HG03280 (cell line): ENCODE data around the gene CST11.
"Not testable (repeated sequence)": the region's sequence is repeated elsewhere in the genome, so short reads cannot be mapped to it uniquely, and the experiment has no call there.

ENCODE experiments used
- ATAC-seq: cut with Tn5 transposase; IDR thresholded peaks from one replicate; pipeline ENCODE4 v1.9.1; 2021; ENCODE audit warnings: mild to moderate bottlenecking, moderate library complexity; ENCODE audit not compliant: unreplicated experiment

The CST11 gene, protein sequence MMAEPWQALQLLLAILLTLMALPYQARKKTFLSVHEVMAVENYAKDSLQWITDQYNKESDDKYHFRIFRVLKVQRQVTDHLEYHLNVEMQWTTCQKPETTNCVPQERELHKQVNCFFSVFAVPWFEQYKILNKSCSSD

DNA sequence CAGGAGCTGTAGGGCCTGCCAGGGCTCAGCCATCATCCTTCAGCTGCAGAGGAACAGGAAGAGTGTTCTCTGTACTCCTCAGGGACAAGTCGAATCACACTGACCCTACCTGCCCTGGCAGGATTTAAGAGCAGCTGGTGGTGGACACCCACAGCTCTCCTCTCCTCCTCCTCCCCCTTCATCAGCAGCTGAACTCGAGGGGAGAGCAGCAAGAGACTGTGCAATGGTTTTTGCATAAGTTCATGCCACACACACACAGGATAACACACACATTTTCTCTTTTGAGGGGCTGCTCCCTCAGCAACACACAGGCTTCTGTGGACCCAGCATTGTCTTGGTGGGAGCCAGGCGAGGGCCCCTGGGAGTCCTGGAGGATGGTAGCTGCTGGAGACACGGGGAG is at the start of gene CST11:
TSS of gene CST11 (minus strand) at position 101 of the 400 bp plus-strand sequence. CDS start at position 36, 65 bp downstream.
- ATAC-seq, result no peak

DNA sequence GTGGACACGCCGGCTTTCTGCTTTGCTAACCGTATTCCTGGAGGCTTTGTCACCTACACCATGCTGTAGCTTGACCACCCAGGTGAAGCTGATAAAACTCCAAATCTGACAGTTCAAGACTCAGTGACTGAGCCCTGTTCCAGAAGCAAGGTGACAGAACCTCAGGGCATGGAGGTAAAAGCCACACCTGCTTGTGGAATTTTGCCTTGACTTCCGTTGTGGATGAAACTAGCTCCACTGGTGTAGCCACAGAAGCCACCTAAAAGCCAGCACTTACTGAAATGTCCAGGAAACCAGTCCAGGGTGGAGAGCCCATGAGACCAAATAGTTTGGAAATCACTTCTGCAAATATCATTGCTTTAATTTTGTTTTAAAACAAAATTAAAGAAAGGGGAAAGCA is 49.2 kb upstream of the CST11 start:
- ATAC-seq, result no peak

DNA sequence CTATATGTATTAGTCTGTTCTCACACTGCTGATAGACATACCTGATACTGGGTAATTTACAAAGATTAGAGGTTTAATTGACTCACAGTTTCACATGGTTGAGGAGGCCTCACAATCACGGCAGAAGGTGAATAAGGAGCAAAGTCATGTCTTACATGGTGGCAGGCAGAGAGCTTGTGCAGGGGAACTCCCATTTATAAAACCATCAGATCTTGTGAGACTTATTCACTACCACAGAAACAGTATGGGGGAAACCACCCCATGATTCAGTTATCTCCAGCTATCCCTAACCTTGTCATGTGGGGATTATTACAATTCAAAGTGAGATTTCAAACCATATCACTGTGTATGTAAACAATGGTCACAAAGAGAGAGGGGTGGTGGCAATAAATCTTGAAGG is 44.9 kb upstream of the CST11 start:
- no peak for ATAC-seq

DNA sequence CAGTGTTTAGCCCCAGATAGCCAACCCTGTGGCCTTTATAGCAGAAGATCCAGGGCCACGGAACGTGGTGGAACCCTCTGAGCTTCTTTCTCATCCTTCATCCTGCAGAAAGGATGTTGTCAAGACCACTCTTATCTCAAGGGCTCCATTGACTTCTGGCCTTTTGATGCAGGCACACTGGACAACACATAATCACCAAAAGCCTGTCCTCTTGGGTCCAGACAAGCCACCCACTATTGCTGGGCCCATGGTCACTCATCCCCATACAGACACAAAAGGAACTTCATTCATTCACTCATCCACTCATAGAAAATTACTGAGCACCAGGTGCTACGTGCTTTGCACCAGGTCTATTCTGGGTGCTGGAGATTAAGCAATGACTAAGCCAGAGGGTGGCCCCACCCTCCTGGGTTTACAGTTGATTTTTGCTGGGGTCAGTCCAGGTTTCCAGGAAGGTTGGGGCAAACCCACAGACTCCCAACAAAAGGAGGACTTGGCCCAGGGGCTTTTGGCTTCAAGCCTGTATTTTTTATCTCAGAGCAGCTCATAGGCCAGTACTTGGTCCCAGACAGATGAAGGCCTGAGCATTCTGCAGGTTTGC is 40.6 kb upstream of the CST11 start:
- no peak for ATAC-seq

DNA sequence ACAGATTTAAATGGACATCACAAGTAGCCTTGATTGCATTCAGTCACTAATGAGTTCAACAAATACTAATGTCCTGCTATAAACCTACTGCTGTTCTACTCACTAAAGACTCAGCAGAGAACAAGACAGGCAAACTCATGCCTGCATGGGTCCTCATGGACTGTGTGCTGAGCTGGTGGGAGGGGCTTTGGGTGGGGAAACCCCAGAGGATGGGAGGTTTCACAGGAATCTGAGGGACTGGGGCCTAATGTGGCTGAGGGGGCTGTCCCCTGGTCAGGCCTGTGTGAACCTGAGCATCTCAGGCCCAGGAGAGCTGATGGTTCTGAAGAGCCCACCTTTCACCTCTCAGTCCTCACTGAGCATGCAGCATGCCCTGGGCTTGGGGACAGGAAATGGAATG is 39.6 kb upstream of the CST11 start:
- no peak for ATAC-seq

DNA sequence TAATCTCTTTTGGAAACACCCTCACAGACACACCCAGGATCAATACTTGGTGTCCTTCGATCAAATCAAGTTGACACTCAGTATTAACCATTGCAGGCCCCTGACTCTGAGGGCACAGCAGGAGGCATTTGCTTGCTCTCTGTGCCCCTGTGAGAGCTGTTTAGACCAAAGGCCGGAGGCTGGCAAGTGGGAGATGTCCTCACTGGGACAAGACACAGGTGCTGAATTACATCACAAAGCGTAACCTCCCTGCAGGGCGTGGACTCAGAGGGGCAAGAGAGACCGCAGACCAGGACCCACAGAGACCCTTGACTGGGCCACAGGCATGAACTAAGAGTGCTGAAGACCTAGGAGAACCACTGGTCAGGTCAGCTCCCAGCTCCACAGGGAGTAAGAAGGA is 38.1 kb upstream of the CST11 start, which contains the start of gene CST8:
TSS of gene CST8 (plus strand) at position 301 of the 400 bp plus-strand sequence. CDS start 551 bp downstream, outside the sequence.
- no peak for ATAC-seq

DNA sequence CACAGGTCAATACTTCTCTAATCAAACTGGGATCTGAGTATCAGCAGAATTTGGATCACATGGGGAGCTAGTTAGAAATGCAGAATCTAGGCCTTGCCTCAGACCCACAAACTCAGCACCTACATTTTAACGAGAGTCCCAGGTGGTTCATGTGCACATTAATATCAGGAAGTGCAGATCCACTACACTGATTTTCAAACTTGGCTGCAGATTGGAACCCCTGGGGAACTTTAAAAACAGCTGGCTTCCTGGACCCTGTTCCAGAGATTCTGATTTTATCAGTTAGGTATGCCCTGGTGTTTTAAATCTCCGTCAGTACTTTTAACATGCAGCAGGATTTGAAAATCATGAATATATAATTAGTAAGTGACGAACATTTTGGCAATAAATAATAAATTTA is 36.3 kb upstream of the CST11 start:
- no peak for ATAC-seq

DNA sequence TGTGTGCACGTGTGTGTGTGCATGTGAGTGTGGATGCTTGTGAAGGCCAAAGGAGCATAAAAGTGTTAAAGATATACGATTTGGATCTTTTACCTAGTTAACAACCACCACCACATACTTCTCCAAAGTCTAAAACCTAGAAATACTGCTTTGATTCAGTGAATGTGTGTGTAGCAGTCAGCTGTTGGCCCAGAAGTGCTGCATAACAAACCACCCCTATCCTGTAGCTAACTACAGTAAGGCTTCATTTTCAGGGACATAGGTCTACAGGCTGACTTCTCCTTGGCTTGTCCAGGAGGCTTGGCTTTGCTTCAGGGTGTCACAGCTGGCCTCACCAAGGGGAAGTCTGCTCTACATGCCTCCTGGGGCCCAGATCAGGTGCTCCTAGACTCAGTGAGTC is 35.8 kb upstream of the CST11 start:
- no peak for ATAC-seq

DNA sequence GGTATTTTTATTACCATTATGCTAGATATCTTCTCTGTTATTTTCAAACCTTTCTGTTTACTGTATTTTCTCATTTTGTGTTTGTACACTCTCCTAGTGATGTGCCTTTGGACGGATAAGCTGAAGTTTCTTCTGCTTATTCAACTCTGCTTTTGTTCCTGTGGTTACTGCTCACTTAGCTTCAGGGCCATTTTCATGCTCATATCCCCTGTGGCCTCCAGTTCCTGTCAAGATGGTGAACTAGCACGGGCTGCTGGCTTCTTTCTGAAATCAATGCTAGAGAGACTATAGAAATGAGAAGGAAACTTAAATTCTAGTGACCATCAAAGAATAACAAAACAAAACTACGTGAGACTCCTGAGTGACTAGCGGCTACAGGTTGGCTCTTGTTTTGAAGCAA is 31.4 kb upstream of the CST11 start:
- no peak for ATAC-seq

DNA sequence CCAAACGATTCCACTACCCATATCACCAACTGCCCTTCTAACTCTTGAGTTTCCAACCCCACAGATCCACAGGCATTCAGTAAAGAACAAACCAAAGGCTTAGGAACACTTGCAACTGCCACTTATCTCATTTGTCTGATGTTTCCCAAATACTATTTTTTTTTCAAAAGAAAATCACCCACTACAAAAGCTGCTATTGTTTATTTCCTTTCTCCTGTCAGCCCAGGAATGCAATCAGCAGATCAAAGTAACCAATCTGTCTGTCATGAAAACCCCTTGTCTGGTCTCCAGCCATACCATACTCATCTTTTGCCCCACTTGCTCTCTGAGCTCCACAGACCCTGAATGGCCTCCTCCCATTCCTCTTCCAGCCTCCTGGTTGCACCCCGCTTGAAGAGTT is 29.5 kb upstream of the CST11 start:
- ATAC-seq, result no peak

DNA sequence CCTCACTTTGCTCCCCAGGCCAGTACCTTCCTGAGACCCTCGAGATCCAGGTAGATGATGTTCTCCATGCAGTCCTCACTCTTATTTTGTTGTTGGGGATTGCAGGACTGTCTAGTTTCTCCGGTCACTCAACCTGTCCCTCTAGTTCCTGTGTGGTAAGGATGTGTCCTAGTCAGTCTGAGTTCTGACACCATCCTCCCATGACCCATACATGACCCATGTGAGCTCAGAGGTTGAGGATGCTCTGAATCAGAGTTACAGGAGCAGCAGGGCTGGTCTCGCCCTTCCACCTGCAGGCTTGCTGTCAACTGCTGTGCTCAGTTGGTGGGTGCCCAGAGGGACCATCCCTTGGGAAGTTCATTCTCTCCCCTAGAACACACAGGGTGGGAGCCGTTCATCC is 26.4 kb upstream of the CST11 start:
- ATAC-seq, result no peak

DNA sequence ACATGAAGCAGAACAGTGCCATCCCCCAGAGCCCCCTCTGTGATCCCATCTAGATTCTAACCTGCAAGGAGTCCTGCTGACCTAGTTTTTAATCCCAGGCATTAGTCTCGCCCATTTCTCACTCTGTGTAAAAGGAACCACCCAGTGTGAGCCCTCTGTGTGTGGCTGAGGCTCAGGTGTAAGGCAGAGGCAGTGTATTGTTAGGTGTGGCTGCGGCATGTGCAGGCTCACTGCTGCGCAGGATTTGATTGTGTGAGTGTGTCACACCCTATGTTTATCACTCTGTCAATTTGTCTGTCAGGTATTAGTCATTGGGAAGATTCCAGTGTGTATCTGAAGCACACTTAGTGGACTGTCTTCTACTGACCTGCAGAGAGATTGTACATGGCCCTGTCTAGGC is 24.5 kb upstream of the CST11 start:
- no peak for ATAC-seq

DNA sequence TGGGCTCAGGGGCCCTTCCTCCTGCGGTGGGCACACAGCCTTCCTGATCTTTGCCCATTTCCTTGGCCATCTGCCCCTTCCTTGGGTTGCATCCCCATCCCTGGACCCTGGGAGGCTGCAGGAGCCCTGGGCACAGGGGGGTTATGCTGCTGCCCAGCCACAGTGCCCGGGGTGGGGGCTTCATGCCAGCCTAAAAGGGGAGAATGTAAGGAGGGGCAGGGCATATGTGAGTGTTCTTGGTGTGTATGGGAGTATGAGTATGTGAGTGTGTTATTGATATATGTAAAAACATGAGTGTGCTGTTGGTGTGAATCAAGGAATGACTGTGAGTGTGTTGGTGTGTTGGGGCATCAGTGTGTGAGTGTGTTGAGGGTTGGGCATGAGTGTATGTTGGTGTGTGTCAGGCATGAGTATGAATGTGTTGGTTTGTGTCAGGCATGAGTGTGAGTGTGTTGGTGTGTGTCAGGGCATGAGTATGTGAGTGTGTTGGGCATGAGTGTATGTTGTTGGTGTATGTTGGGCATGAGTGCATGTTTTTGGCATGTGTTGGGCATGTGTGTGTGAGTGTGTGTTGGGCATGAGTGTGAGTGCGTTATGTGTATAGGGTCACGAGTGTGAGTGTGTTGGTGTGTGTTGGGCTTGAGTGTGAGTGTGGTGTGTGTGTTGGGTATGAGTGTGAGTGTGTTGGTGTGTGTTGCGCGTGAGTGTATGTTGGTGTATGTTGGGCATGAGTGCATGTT is 23.5 kb upstream of the CST11 start:
- ATAC-seq, result no peak

DNA sequence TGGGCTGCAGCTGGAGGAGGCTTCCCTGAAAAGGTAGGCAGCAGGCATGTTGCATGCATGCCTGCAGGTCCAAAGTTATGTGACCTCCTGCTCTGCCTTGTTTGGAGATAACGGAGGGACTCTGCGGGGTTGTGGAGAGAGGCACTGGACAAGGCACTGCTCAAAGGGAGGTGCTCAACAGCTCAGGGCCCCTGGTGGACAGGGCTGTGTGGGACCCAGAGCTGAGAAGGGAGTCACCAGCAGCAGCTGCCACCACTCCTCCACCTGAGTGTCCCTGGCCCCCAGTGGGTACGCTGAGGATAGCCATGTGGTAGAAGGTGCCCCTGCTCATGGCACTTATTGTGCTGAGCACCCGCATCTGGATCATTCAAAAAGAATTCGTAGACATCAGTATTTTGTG is 22.7 kb upstream of the CST11 start:
- ATAC-seq, result no peak

DNA sequence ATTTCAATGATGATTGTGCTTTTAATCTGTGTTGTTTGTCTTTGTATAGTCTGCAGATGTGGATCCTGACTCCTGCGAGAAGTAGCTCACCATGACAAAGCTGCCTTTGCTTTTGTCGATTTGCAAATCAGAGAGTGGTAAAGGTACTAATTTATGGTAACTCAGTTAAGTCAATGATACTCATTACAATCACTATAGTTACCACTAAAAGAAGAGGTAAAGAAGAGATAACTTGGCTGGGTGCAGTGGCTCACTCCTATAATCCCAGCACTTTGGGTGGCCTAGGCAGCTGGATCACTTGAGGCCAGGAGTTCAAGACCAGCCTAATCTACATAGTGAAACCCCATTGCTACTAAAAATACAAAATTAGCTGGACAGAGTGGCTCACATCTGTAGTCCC is 20.6 kb upstream of the CST11 start:
- ATAC-seq, result not testable (repeated sequence)

DNA sequence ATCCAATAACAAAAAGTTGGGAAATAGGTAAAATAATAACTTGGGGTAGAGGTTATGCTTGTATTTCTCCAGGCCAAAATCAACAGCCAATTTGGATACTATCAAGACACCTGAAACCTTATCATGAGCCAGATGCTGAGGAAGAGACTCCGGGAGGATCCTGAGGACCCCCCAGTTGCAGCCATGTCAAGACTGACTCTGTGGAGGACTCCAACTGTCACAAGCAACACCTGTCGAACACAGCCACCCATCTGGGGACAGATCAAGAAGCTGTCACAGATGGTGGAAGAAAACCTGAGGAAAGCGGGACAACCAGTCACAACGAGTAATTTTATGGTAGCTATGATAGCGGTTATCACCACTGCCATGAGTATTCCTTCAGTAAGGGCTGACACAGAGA is 19.6 kb upstream of the CST11 start:
- not testable (repeated sequence) for ATAC-seq

DNA sequence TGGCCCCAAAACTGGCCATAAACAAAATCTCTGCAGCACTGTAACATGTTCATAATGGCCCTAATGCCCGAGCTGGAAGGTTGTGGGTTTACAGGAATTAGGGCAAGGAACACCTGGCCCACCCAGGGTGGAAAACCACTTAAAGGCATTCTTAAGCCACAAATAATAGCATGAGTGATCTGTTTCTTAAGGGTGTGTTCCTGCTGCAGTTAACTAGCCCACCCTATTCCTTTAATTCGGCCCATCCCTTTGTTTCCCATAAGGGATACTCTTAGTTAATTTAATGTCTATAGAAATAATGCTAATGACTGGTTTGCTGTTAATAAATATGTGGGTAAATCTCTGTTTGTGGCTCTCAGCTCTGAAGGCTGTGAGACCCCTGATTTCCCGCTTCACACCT is 14.3 kb upstream of the CST11 start:
- ATAC-seq, result not testable (repeated sequence)

DNA sequence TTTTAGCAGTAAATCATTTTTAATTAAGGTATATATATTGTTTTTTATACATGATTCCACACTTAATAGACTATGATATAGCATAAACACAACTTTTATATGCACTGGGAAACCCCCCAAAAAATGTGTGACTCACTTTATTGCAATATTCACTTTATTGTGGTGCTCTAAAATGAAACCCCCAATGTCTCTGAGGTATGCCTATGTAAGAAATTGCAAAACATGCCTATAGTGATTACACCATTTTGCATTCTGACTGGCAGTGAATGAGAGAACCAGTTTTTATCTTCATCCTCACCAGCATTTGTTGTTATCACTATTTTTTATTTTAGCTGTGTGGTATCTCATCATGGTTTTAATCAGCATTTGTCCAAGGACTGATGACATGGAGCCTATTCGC is 8.5 kb upstream of the CST11 start:
- ATAC-seq, result no peak

DNA sequence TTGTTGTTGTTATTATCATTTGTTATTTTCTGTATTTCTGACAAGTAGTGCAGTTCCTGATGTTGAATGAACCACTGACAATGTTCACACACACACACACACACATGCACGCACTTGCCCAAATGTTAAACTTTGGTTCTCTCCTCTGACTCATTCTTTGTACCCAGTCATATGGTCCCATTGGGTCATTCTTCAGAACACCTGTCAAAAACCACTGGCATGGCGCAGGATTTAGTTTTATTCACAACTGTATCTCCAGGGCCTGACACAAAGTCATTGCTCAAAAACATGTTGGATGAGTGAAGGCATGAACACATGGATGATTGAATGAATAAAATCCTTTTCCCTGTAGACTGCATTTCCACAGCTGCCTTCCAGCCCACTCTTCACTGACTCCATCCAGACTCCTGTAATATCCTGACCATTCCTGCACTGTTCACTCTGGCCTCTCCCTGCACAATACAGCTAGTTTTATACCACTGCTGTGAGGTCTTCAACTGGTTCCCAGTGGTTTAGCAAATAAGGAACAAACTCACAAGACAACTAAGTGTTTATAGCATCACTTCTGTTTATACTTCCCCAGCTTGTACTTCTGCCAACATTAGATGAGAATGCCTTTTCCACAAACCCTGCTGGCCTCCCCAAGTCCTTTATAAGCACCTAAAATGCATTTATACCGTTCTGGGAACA is 6.9 kb upstream of the CST11 start:
- no peak for ATAC-seq

DNA sequence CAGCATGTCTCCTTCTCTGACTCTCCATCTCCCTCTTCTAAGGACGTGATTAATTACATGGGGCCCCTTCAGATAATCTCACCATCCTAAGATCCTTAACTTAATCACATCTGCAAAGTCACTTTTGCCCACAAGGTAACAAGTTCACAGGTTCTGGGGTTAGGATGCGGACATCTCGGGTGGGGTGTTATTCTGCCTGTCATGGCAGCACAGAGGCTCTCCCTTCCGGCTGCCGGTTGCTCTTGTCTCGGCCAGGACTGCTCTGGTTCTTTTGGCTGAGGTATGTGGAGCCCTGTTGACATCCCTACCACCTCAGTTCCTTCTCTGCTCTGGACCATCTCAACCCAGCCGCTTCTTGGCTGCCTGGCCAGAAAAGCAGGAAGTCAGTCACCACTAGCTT is 4.2 kb upstream of the CST11 start:
- no peak for ATAC-seq

DNA sequence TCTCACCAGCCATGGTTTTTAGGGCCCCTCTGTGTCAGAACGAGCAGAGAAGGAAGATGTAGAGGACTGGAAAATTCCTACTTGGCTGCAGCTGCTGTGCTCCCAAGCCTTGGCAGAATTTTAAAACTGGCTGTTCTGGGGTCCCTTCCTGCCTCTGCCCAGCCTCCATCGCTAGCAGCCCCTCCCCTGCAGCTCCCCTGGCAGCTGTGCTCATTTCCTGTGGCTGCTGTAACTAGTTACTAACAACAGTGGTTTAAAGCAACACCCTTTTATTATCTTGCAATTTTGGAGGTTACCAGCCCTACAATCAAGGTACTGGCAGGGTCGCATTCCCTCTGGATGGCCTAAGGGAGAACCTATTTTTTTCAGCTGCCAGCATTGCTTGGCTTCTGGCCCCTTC is 3.7 kb upstream of the CST11 start:
- ATAC-seq, result no peak

DNA sequence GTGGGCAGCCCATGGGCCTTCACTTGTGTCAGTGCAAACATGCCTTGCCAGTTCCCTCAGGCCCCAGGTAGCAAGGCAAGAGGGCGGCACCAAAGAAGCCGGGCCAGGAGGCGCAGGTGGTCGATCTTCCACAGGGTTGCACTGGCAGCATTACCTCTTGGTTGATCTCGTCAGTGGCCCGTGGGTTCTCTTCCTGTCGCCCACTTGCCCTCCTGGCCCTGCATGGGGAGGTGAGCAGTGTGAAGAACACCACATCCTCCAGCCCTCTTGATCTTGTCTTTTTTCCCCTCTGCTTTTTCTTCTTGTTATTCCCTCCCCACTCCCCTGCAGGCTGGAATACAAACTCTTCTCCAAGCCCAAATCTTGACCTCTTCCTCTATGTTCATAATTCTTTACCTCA is 3.0 kb upstream of the CST11 start:
- no peak for ATAC-seq
